OCI-LY3 (cell line): Measurements from ENCODE around the gene SRM.

Experiments
- H2AFZ ChIP-seq: fragments of 200-600, 300-600 bp; shearing (Covaris generic); 2 replicates; pipeline ENCODE4 v1.6.0; 2014; ENCODE audit warnings: antibody characterized with exemption, low read depth, low read length
- H3K27ac ChIP-seq: fragments of 200-600, 300-600 bp; sonication (generic); 2 replicates; pipeline ENCODE4 v1.5.1; 2014; ENCODE audit warnings: mild to moderate bottlenecking, low read length, moderate library complexity, mixed read lengths
- H3K27me3 ChIP-seq: fragments of 200-600, 300-600 bp; sonication (generic); 2 replicates; pipeline ENCODE4 v1.6.1; 2014; ENCODE audit warnings: low read depth, low read length, mixed read lengths
- H3K36me3 ChIP-seq: fragments of 200-600, 300-600 bp; sonication (generic); replicated peaks from 2 replicates; pipeline ENCODE3; 2014; ENCODE audit warnings: low read depth, low read length, mixed read lengths
- H3K4me1 ChIP-seq: fragments of 300-600, 200-600 bp; sonication (generic); 2 replicates; pipeline ENCODE4 v1.6.1; 2014; ENCODE audit warnings: low read length, mixed read lengths
- H3K4me2 ChIP-seq: fragments of 200-600, 300-600 bp; sonication (generic); 2 replicates; pipeline ENCODE4 v1.6.1; 2014; ENCODE audit warnings: low read length, mixed read lengths
- H3K4me3 ChIP-seq: fragments of 300-600, 200-600 bp; sonication (generic); 2 replicates; pipeline ENCODE4 v1.5.1; 2014; ENCODE audit warnings: antibody characterized with exemption, mild to moderate bottlenecking, low read length, moderate library complexity
- H3K79me2 ChIP-seq: fragments of 300-600, 200-600 bp; shearing (Covaris generic); 2 replicates; pipeline ENCODE4 v1.6.1; 2014; ENCODE audit warnings: mild to moderate bottlenecking, low read length, mixed read lengths
- H3K9ac ChIP-seq: fragments of 300-600, 200-600 bp; shearing (Covaris generic); 2 replicates; pipeline ENCODE4 v1.6.0; 2014; ENCODE audit warnings: mild to moderate bottlenecking, low read length, moderate library complexity
- H3K9me3 ChIP-seq: fragments of 200-600, 300-600 bp; shearing (Covaris generic); 2 replicates; pipeline ENCODE4 v1.6.1; 2014; ENCODE audit warnings: low read length, mixed read lengths; ENCODE audit not compliant: insufficient read depth
- H4K20me1 ChIP-seq: fragments of 200-600, 300-600 bp; sonication (generic); 2 replicates; pipeline ENCODE4 v1.6.1; 2016; ENCODE audit warnings: low read length, mixed read lengths; ENCODE audit not compliant: insufficient read depth
- CTCF ChIP-seq: fragments of 200-600, 300-600 bp; sonication (generic); IDR thresholded peaks from 2 replicates; pipeline ENCODE4 v1.5.1; 2014; ENCODE audit warnings: antibody characterized with exemption, low read length, low read depth
- EZH2phosphoT487 ChIP-seq: fragments of 200-600 bp; shearing (Covaris generic); IDR thresholded peaks from 2 replicates; pipeline ENCODE4 v1.6.1; 2018; ENCODE audit warnings: antibody characterized with exemption, mixed run types, low read depth

The SRM gene

GRCh38 chr1:11062965-11063401 lies 3.2 kb upstream of the SRM start:
- peaks cover 29% of the 10 kb centered on the region for H3K79me2 ChIP-seq
- no peak overlapping the region for H2AFZ ChIP-seq
- no peaks in the 10 kb centered on the region for H3K27me3 ChIP-seq
- TF ChIP-seq EZH2phosphoT487 = no peak
- no peak for TF ChIP-seq CTCF
- no peak overlapping the region for H3K4me3 ChIP-seq
- H3K27ac ChIP-seq = no peak overlapping the region
- no peak overlapping the region for H3K4me2 ChIP-seq
- peaks cover 20% of the 10 kb centered on the region for H3K36me3 ChIP-seq
- H3K4me1 ChIP-seq = peaks cover 4% of the 10 kb centered on the region; the same call in 1 of the 2 replicates
- no peak overlapping the region for H3K9ac ChIP-seq
- no peaks in the 10 kb centered on the region for H3K9me3 ChIP-seq
- no peaks in the 10 kb centered on the region for H4K20me1 ChIP-seq

- H3K79me2 ChIP-seq = peaks cover 31% of the 10 kb centered on the region
- H3K36me3 ChIP-seq = peaks cover 20% of the 10 kb centered on the region
- TF ChIP-seq EZH2phosphoT487 (no peak), CTCF (no peak)
- H3K4me3 ChIP-seq = no peak overlapping the region
- no peaks in the 10 kb centered on the region for H3K27me3 ChIP-seq
- H3K9me3 ChIP-seq = no peaks in the 10 kb centered on the region
- no peaks in the 10 kb centered on the region for H4K20me1 ChIP-seq
- H3K27ac ChIP-seq = no peak overlapping the region
- H3K4me2 ChIP-seq = no peak overlapping the region
- H2AFZ ChIP-seq = no peak overlapping the region
- peaks cover 4% of the 10 kb centered on the region; the same call in 1 of the 2 replicates for H3K4me1 ChIP-seq
- H3K9ac ChIP-seq = no peak overlapping the region
Measured at GRCh38 chr1:11061652-11062365, 2.0 kb upstream of the SRM start.

- Histone ChIP-seq H4K20me1 (no peaks in the 10 kb centered on the region), H3K36me3 (peaks cover 6% of the 10 kb centered on the region), H3K4me3 (peak overlapping the region; percentile 99), H3K9ac (peak overlapping the region; percentile 92), H3K4me1 (peaks cover 4% of the 10 kb centered on the region; the same call in 1 of the 2 replicates), H3K79me2 (peaks cover 31% of the 10 kb centered on the region), H3K27me3 (no peaks in the 10 kb centered on the region), H2AFZ (peak overlapping the region; percentile 69), H3K27ac (peak overlapping the region; percentile 46), H3K9me3 (no peaks in the 10 kb centered on the region), H3K4me2 (peak overlapping the region; percentile 93)
- no peak for TF ChIP-seq EZH2phosphoT487
- TF ChIP-seq CTCF = no peak
Measured at GRCh38 chr1:11059155-11059967, 457 bp downstream of the SRM start.

GRCh38 chr1:11058595-11059154 lies 1.1 kb downstream of the SRM start:
- Histone ChIP-seq H3K27me3 (no peaks in the 10 kb centered on the region), H3K9ac (peak overlapping the region; percentile 92), H3K4me3 (peak overlapping the region; percentile 99), H3K79me2 (peaks cover 31% of the 10 kb centered on the region), H3K4me2 (peak overlapping the region; percentile 93), H4K20me1 (no peaks in the 10 kb centered on the region), H3K4me1 (peaks cover 4% of the 10 kb centered on the region; the same call in 1 of the 2 replicates), H3K27ac (no peak overlapping the region), H3K36me3 (peaks cover 6% of the 10 kb centered on the region), H2AFZ (no peak overlapping the region), H3K9me3 (no peaks in the 10 kb centered on the region)
- no peak for TF ChIP-seq CTCF
- no peak for TF ChIP-seq EZH2phosphoT487
